Hepatocyte (in vitro differentiated cells): Measurements from ENCODE around the gene ERBB4. TPM values are rescaled to one million over a fixed set of nuclear protein-coding genes. Genes with fewer than 3 reads are reported as not detected.

Experiments
- DNase-seq: peaks from one replicate; pipeline ENCODE4 v3.0.0-alpha.2; 2016; ENCODE audit warnings: low spot score
- H2AFZ ChIP-seq: fragments of 200-600 bp; sonication (generic); 2 replicates; pipeline ENCODE4 v1.6.0; 2016; ENCODE audit warnings: antibody characterized with exemption, mild to moderate bottlenecking
- H3K27ac ChIP-seq: fragments of 200-600 bp; sonication (generic); 2 replicates; pipeline ENCODE4 v1.5.1; 2016; ENCODE audit warnings: mild to moderate bottlenecking
- H3K27me3 ChIP-seq: fragments of 200-600 bp; sonication (generic); 2 replicates; pipeline ENCODE4 v1.6.1; 2016
- H3K36me3 ChIP-seq: fragments of 200-600 bp; sonication (generic); replicated peaks from 2 replicates; pipeline ENCODE4 v1.5.1; 2016; ENCODE audit warnings: low read depth; ENCODE audit not compliant: insufficient read depth
- H3K4me1 ChIP-seq: fragments of 200-600 bp; sonication (generic); 2 replicates; pipeline ENCODE4 v1.5.1; 2016; ENCODE audit warnings: mild to moderate bottlenecking, moderate library complexity; ENCODE audit not compliant: insufficient read depth
- H3K4me2 ChIP-seq: fragments of 200-600 bp; sonication (generic); 2 replicates; pipeline ENCODE4 v1.6.0; 2016
- H3K4me3 ChIP-seq: fragments of 200-600 bp; sonication (generic); 2 replicates; pipeline ENCODE4 v1.5.1; 2016; ENCODE audit warnings: mild to moderate bottlenecking
- H3K79me2 ChIP-seq: fragments of 200-600 bp; sonication (generic); 2 replicates; pipeline ENCODE4 v1.6.0; 2017; ENCODE audit warnings: mild to moderate bottlenecking
- H3K9me2 ChIP-seq: fragments of 200-600 bp; sonication (generic); replicated peaks from 2 replicates; pipeline ENCODE4 v1.6.0; 2017; ENCODE audit warnings: mild to moderate bottlenecking; ENCODE audit not compliant: insufficient read depth
- H3K9me3 ChIP-seq: fragments of 200-600 bp; sonication (generic); 2 replicates; pipeline ENCODE4 v1.5.1; 2016; ENCODE audit warnings: low read depth, mild to moderate bottlenecking
- H4K20me1 ChIP-seq: fragments of 200-600 bp; sonication (generic); 2 replicates; pipeline ENCODE4 v1.6.0; 2016; ENCODE audit warnings: mild to moderate bottlenecking; ENCODE audit not compliant: insufficient read depth, poor library complexity, severe bottlenecking
- CTCF ChIP-seq: fragments of 200-600 bp; sonication (generic); IDR thresholded peaks from 2 replicates; pipeline ENCODE4 v1.5.1; 2016; ENCODE audit warnings: antibody characterized with exemption, mild to moderate bottlenecking; ENCODE audit not compliant: poor library complexity
- EZH2 ChIP-seq: fragments of 200-600 bp; sonication (generic); IDR thresholded peaks from 2 replicates; pipeline ENCODE4 v1.6.1; 2016; ENCODE audit warnings: antibody characterized with exemption, mild to moderate bottlenecking, borderline replicate concordance
- EZH2phosphoT487 ChIP-seq: fragments of 200-600 bp; sonication (generic); IDR thresholded peaks from one replicate; pipeline ENCODE4 v1.6.1; 2018; ENCODE audit warnings: antibody characterized with exemption, mild to moderate bottlenecking, low read depth, moderate library complexity; ENCODE audit not compliant: unreplicated experiment, severe bottlenecking
- WGBS: methylation state at CpG from one replicate; pipeline ENCODE4 v1.1.6; 2016; ENCODE audit warnings: low lambda C conversion rate; ENCODE audit errors: missing lambda C conversion rate; 5-methylcytosine and 5-hydroxymethylcytosine counted together
- polyA plus RNA-seq: library from polyadenylated mRNA; unstranded; fragments of >200 nt; fragmentation: Nextera tagmentation; extraction: Ambion mirVana; gene quantifications from 2 replicates; pipeline ENCODE4 v1.2.1, GENCODE V29; 2016
- total RNA-seq: library from RNA; depleted of rRNA; stranded (reverse); fragments of >200 nt; gene quantifications from 2 replicates; pipeline ENCODE4 v1.2.3, GENCODE V29; 2014

ERBB4 gene
- total and polyA plus RNA-seq, 2 experiments from 2014 or later = 3.4 to 3.9 TPM

- WGBS = 90% methylated on average over 3 of the region's 3 CpGs
- Histone ChIP-seq H2AFZ (no peak overlapping the region), H3K79me2 (no peaks in the 10 kb centered on the region), H3K4me3 (no peak overlapping the region), H4K20me1 (no peaks in the 10 kb centered on the region), H3K27me3 (no peaks in the 10 kb centered on the region), H3K9me2 (no peaks in the 10 kb centered on the region), H3K4me2 (no peak overlapping the region), H3K9me3 (no peaks in the 10 kb centered on the region), H3K27ac (no peak overlapping the region), H3K4me1 (no peaks in the 10 kb centered on the region), H3K36me3 (no peaks in the 10 kb centered on the region)
- no peak for TF ChIP-seq EZH2phosphoT487
- TF ChIP-seq EZH2 = no peak
- no peak for TF ChIP-seq CTCF
- DNase-seq = no peak
Observed at GRCh38 chr2:211822686-211823335, 715.8 kb downstream of the ERBB4 start.

GRCh38 chr2:211816754-211817153, 721.8 kb downstream of the ERBB4 start:
- no peak overlapping the region for H2AFZ ChIP-seq
- H3K4me3 ChIP-seq = no peak overlapping the region
- H3K9me2 ChIP-seq = no peaks in the 10 kb centered on the region
- H3K9me3 ChIP-seq = no peaks in the 10 kb centered on the region
- H3K36me3 ChIP-seq = no peaks in the 10 kb centered on the region
- no peaks in the 10 kb centered on the region for H4K20me1 ChIP-seq
- 61% methylated on average over 1 of the region's 1 CpG for WGBS
- no peak for DNase-seq
- no peak overlapping the region for H3K27ac ChIP-seq
- H3K4me2 ChIP-seq = no peak overlapping the region
- TF ChIP-seq EZH2phosphoT487 (no peak), EZH2 (no peak), CTCF (no peak)
- H3K27me3 ChIP-seq = no peaks in the 10 kb centered on the region
- no peaks in the 10 kb centered on the region for H3K4me1 ChIP-seq
- H3K79me2 ChIP-seq = no peaks in the 10 kb centered on the region

GRCh38 chr2:211812587-211812986, 726.0 kb downstream of the ERBB4 start:
- Histone ChIP-seq H3K4me3 (no peak overlapping the region), H3K27me3 (no peaks in the 10 kb centered on the region), H3K36me3 (no peaks in the 10 kb centered on the region), H2AFZ (no peak overlapping the region), H3K79me2 (no peaks in the 10 kb centered on the region), H3K4me1 (no peaks in the 10 kb centered on the region), H3K9me2 (no peaks in the 10 kb centered on the region), H3K9me3 (no peaks in the 10 kb centered on the region), H4K20me1 (no peaks in the 10 kb centered on the region), H3K4me2 (no peak overlapping the region), H3K27ac (no peak overlapping the region)
- no peak for DNase-seq
- TF ChIP-seq CTCF = no peak
- no peak for TF ChIP-seq EZH2
- TF ChIP-seq EZH2phosphoT487 = no peak
- WGBS = 83% methylated on average over 4 of the region's 4 CpGs
